HG03097 (cell line): ENCODE data around the gene PAPPA.

ENCODE experiments used
- ATAC-seq: cut with Tn5 transposase; IDR thresholded peaks from one replicate; pipeline ENCODE4 v1.9.1; 2021; ENCODE audit not compliant: unreplicated experiment, low FRiP score

PAPPA gene

GRCh38 chr9:116181853-116182610 lies 28.4 kb downstream of the PAPPA start:
- no peak for ATAC-seq

- no peak for ATAC-seq
These were observed 29.3 kb downstream of the PAPPA start for GRCh38 chr9:116182876-116183275.

- ATAC-seq = no peak
These were observed 34.1 kb downstream of the PAPPA start for GRCh38 chr9:116187570-116188170.

GRCh38 chr9:116189683-116190082 lies 36.1 kb downstream of the PAPPA start:
- ATAC-seq = no peak

GRCh38 chr9:116190637-116191396 lies 37.2 kb downstream of the PAPPA start:
- no peak for ATAC-seq

- no peak for ATAC-seq
These were observed 38.2 kb downstream of the PAPPA start for GRCh38 chr9:116191576-116192415.

GRCh38 chr9:116193636-116194035 lies 40.0 kb downstream of the PAPPA start:
- ATAC-seq = no peak

- ATAC-seq = no peak
These were observed 43.2 kb downstream of the PAPPA start for GRCh38 chr9:116196806-116197205.

GRCh38 chr9:116198344-116198743 lies 44.8 kb downstream of the PAPPA start:
- no peak for ATAC-seq

GRCh38 chr9:116202219-116202912 lies 48.8 kb downstream of the PAPPA start:
- ATAC-seq = no peak

GRCh38 chr9:116204252-116204882 lies 50.8 kb downstream of the PAPPA start:
- no peak for ATAC-seq

GRCh38 chr9:116207371-116208111 lies 54.0 kb downstream of the PAPPA start:
- no peak for ATAC-seq

GRCh38 chr9:116208417-116209232 lies 55.0 kb downstream of the PAPPA start:
- ATAC-seq = no peak

- no peak for ATAC-seq
These were observed 56.0 kb downstream of the PAPPA start for GRCh38 chr9:116209414-116210116.

- ATAC-seq = no peak
These were observed 59.5 kb downstream of the PAPPA start for GRCh38 chr9:116212986-116213692.

GRCh38 chr9:116213693-116214047 lies 60.1 kb downstream of the PAPPA start:
- no peak for ATAC-seq

GRCh38 chr9:116218399-116218798 lies 64.8 kb downstream of the PAPPA start:
- ATAC-seq = no peak
